GM12865 (cell line): ENCODE measurements around the gene RBMS3.

Experiments
- DNase-seq: peaks from one replicate; pipeline ENCODE4 v3.0.0; 2010; ENCODE audit warnings: low read depth
- H3K4me3 ChIP-seq: 2 replicates; pipeline ENCODE4 v1.5.1; 2011; ENCODE audit warnings: mild to moderate bottlenecking, low read depth, low read length, control low read depth
- CTCF ChIP-seq: IDR thresholded peaks from 2 replicates; pipeline ENCODE4 v1.5.1; 2011; ENCODE audit warnings: low read length, control low read depth, low read depth, inconsistent platforms; ENCODE audit not compliant: insufficient read depth; ENCODE audit errors: missing control alignments

The RBMS3 gene

GRCh38 chr3:29503314-29503713 is 222.4 kb downstream of the RBMS3 start:
- DNase-seq = no peak
- no peak overlapping the region for H3K4me3 ChIP-seq
- TF ChIP-seq CTCF = no peak

GRCh38 chr3:29503958-29504357 is 223.1 kb downstream of the RBMS3 start:
- no peak overlapping the region for H3K4me3 ChIP-seq
- no peak for DNase-seq
- no peak for TF ChIP-seq CTCF

GRCh38 chr3:29506502-29506901 is 225.6 kb downstream of the RBMS3 start:
- no peak overlapping the region for H3K4me3 ChIP-seq
- TF ChIP-seq CTCF = no peak
- DNase-seq = no peak

- no peak for TF ChIP-seq CTCF
- H3K4me3 ChIP-seq = no peak overlapping the region
- no peak for DNase-seq
Observed at GRCh38 chr3:29511701-29512100, 230.8 kb downstream of the RBMS3 start.

- DNase-seq = no peak
- TF ChIP-seq CTCF = no peak
Observed at GRCh38 chr3:29512641-29513040, 231.8 kb downstream of the RBMS3 start.

GRCh38 chr3:29513236-29513635 is 232.4 kb downstream of the RBMS3 start:
- DNase-seq = no peak
- no peak for TF ChIP-seq CTCF
- no peak overlapping the region for H3K4me3 ChIP-seq

More at GRCh38 chr3:29512641-29513040, 231.8 kb downstream of the RBMS3 start:
- H3K4me3 ChIP-seq = no peak overlapping the region

- H3K4me3 ChIP-seq = no peak overlapping the region
- no peak for TF ChIP-seq CTCF
- no peak for DNase-seq
Observed at GRCh38 chr3:29514170-29514569, 233.3 kb downstream of the RBMS3 start.
